Measurements from ENCODE around the gene ME1.

The ME1 gene

GRCh38 chr6:83459663-83460062 lies 28.8 kb upstream of the ME1 start:
- TF ChIP-seq TEAD4 (IDR thresholded peaks at IDR 0.05): no peak
- TF ChIP-seq USF1 (IDR thresholded peaks at IDR 0.05): no peak
- TF ChIP-seq EP300 (IDR thresholded peaks at IDR 0.05; ENCODE audit: borderline replicate concordance): no peak
- no peak for TF ChIP-seq YY1 (IDR thresholded peaks at IDR 0.05; ENCODE audit: low read depth)
- no peak for TF ChIP-seq TAF1 (IDR thresholded peaks at IDR 0.05; ENCODE audit: low read depth)
- TF ChIP-seq MAX (IDR thresholded peaks at IDR 0.05): no peak
- TF ChIP-seq NFIC (IDR thresholded peaks at IDR 0.05): no peak
- TF ChIP-seq FOXM1 (IDR thresholded peaks at IDR 0.05; ENCODE audit: borderline replicate concordance, low read depth): no peak
- TF ChIP-seq CREB1 (IDR thresholded peaks at IDR 0.05; ENCODE audit: low read depth): no peak
- TF ChIP-seq TCF12 (IDR thresholded peaks at IDR 0.05; ENCODE audit: low read depth): no peak
- TF ChIP-seq REST (IDR thresholded peaks at IDR 0.05; ENCODE audit: low read depth): no peak
- no peak for TF ChIP-seq RAD21 (IDR thresholded peaks at IDR 0.05; ENCODE audit: low read depth)

- TF ChIP-seq TEAD4 (IDR thresholded peaks at IDR 0.05) (no peak), CREB1 (IDR thresholded peaks at IDR 0.05; ENCODE audit: low read depth) (no peak), RAD21 (IDR thresholded peaks at IDR 0.05; ENCODE audit: low read depth) (no peak), REST (IDR thresholded peaks at IDR 0.05; ENCODE audit: low read depth) (no peak), USF1 (IDR thresholded peaks at IDR 0.05) (no peak), ZBTB7A (IDR thresholded peaks at IDR 0.05; ENCODE audit: low read depth) (no peak), NFIC (IDR thresholded peaks at IDR 0.05) (no peak), EGR1 (IDR thresholded peaks at IDR 0.05) (no peak), EP300 (IDR thresholded peaks at IDR 0.05; ENCODE audit: borderline replicate concordance) (no peak), TAF1 (IDR thresholded peaks at IDR 0.05; ENCODE audit: low read depth) (no peak), FOXM1 (IDR thresholded peaks at IDR 0.05; ENCODE audit: borderline replicate concordance, low read depth) (no peak)
These were observed 12.7 kb upstream of the ME1 start for GRCh38 chr6:83443516-83443915.

- TF ChIP-seq EP300 (IDR thresholded peaks at IDR 0.05; ENCODE audit: borderline replicate concordance) (no peak), FOXM1 (IDR thresholded peaks at IDR 0.05; ENCODE audit: borderline replicate concordance, low read depth) (no peak), RAD21 (IDR thresholded peaks at IDR 0.05; ENCODE audit: low read depth) (no peak), EGR1 (IDR thresholded peaks at IDR 0.05) (no peak), YY1 (IDR thresholded peaks at IDR 0.05; ENCODE audit: low read depth) (no peak), CREB1 (IDR thresholded peaks at IDR 0.05; ENCODE audit: low read depth) (no peak)
These were observed 11.9 kb upstream of the ME1 start for GRCh38 chr6:83442752-83443151.

GRCh38 chr6:83439201-83439600 lies 8.3 kb upstream of the ME1 start:
- TF ChIP-seq NFIC (IDR thresholded peaks at IDR 0.05) (no peak), MAX (IDR thresholded peaks at IDR 0.05) (no peak)

- no peak for TF ChIP-seq TEAD4 (IDR thresholded peaks at IDR 0.05)
- TF ChIP-seq CREB1 (IDR thresholded peaks at IDR 0.05; ENCODE audit: low read depth): no peak
- TF ChIP-seq FOXM1 (IDR thresholded peaks at IDR 0.05; ENCODE audit: borderline replicate concordance, low read depth): no peak
- no peak for TF ChIP-seq TAF1 (IDR thresholded peaks at IDR 0.05; ENCODE audit: low read depth)
- no peak for TF ChIP-seq RAD21 (IDR thresholded peaks at IDR 0.05; ENCODE audit: low read depth)
- TF ChIP-seq MAX (IDR thresholded peaks at IDR 0.05): no peak
- no peak for TF ChIP-seq EP300 (IDR thresholded peaks at IDR 0.05; ENCODE audit: borderline replicate concordance)
These were observed 5.8 kb upstream of the ME1 start for GRCh38 chr6:83436674-83437073.

GRCh38 chr6:83433177-83433576 lies 2.3 kb upstream of the ME1 start:
- TF ChIP-seq ZBTB7A (IDR thresholded peaks at IDR 0.05; ENCODE audit: low read depth) (no peak), TCF12 (IDR thresholded peaks at IDR 0.05; ENCODE audit: low read depth) (no peak), USF1 (IDR thresholded peaks at IDR 0.05) (no peak), CEBPB (IDR thresholded peaks at IDR 0.05) (no peak), EP300 (IDR thresholded peaks at IDR 0.05; ENCODE audit: borderline replicate concordance) (no peak), TAF1 (IDR thresholded peaks at IDR 0.05; ENCODE audit: low read depth) (no peak), EGR1 (IDR thresholded peaks at IDR 0.05) (no peak), NFIC (IDR thresholded peaks at IDR 0.05) (no peak), REST (IDR thresholded peaks at IDR 0.05; ENCODE audit: low read depth) (no peak), YY1 (IDR thresholded peaks at IDR 0.05; ENCODE audit: low read depth) (no peak), TEAD4 (IDR thresholded peaks at IDR 0.05) (no peak), RAD21 (IDR thresholded peaks at IDR 0.05; ENCODE audit: low read depth) (no peak), CREB1 (IDR thresholded peaks at IDR 0.05; ENCODE audit: low read depth) (no peak), FOXM1 (IDR thresholded peaks at IDR 0.05; ENCODE audit: borderline replicate concordance, low read depth) (no peak), MAX (IDR thresholded peaks at IDR 0.05) (no peak)
